Skin epidermis (tissue), 12 donors: Measurements from ENCODE around the gene CACNA1H.

ENCODE experiments used
- H3K27ac ChIP-seq, 21 experiments: fragments of 200-600 bp; sonication (generic) in 11 of 21; one replicate each; pipeline ENCODE4 v1.5.0; 2020; ENCODE audit warnings: mild to moderate bottlenecking in 3 of 21, inconsistent platforms in 2 of 21, moderate library complexity in 2 of 21
- H3K4me3 ChIP-seq, 7 experiments: fragments of 200-600 bp; sonication (generic) in 2 of 7; one replicate each; pipeline ENCODE4 v1.5.0; 2020; ENCODE audit warnings: inconsistent platforms in 2 of 7, mild to moderate bottlenecking in 2 of 7, moderate library complexity in 1 of 7

The CACNA1H gene

DNA sequence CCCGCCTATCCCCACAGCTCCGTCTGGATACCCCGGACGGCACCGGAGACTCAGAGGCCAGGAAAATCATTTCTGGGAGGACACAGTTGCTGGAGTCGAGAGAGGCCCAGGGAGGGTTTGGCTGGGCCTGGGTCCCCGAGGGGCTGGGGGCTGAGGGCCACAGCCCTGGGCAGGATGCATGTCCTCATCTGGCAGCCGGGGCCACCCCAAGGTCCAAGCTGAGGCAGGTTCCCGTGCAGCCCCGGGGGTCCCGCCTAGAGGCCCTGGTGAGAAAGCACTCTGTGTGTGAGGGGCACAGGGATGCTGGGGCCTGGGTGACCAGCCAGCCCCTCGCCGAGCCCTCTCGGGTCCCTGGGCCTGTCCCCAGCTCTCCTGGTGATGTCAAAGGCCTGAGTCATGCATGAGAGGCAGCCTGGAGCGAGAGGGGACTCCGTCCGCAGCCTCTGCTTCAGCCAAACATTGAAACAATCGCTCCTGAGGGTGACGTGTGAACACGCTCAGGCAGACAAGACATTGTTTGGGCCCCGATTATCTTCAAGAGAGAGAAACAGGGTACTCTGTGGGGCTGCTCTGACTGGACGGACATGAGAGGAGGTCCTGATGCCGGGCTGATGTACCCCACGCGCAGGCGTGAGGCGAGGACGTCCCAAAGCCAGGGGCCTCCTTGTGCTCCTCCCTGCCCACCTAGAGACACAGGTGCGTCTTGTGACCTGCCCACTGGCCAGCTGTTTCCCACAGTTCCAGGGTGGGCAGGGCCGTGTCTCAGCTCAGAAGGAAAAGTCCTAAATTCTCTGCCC, 31.1 kb upstream of the CACNA1H start:
- Histone ChIP-seq H3K4me3 (no peak overlapping the region), H3K27ac (no peak overlapping the region)

DNA sequence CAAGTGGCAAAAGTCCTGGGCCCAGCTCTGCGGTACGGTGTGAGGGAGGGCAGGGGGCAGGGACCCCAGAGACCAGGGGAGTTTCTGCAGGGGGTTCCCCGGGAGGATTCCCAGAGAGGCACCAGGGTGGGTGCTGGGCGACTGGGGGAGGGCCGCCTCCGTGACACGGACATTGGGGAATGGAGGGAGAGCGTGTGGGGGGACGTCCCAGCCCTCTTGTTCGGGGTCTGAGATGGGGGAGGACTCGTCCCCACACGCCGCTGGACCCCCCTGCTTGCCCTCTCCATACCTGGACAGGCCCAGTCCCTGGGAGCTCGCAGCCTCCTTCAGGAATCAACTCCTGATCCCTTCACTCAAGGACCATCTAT, 30.5 kb upstream of the CACNA1H start:
- Histone ChIP-seq H3K27ac (no peak overlapping the region), H3K4me3 (no peak overlapping the region)

DNA sequence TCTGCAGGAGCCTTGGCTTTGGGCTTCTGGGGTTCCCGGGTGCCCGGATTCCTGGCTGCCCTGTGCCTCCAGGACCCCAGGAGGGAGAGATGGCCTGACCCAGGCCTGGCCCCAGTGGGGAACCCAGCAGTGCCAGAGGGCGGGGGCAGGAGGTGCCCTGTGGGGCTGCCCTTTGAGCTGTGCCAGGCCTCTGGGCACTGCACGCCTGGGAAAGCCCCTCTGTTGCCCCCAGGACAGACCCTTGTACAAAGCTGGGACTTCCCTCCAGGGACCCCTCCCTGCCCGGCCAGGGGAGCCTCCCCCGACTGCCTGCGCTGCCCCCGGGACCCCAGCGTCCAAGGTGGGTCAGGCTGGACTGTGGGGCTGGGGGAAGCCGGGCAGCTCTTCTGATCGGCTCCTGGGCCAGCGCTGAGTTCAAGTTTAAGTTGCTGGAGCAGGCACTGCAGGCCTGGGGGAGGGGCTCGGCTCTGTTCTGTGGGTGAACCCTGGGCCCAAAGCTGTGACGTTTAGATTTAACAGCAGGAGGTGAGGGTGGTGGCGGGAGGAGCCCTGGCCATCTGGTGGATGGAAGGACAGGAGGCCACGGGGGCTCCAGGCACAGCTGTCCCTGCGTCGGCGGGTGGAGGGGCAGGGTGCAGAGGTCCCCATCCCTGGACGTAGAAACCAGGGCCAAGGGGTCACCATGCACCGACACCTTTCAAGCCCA, 29.2 kb upstream of the CACNA1H start:
- H3K4me3 ChIP-seq = no peak overlapping the region
- no peak overlapping the region for H3K27ac ChIP-seq

DNA sequence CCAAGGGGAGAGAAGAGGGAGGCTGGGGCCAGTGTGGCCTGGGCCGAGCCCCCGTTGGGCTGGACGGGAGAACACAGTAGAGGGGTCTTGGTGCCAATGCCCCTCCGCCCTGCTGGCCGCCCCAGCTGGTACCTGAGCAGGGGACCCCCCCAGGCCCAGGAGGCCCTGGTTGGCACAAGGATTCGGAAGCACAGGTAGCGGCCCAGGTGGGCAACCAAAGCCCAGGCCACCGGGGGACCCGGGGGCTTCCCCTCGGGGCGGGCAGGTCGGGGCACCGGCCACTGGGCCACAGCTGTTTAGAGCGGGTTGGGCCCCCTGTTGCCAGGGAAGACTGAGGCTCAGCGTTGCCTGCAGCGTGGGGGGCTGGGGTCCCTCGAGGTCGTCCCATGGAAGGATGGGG, 28.6 kb upstream of the CACNA1H start:
- H3K27ac ChIP-seq = no peak overlapping the region
- H3K4me3 ChIP-seq = no peak overlapping the region

DNA sequence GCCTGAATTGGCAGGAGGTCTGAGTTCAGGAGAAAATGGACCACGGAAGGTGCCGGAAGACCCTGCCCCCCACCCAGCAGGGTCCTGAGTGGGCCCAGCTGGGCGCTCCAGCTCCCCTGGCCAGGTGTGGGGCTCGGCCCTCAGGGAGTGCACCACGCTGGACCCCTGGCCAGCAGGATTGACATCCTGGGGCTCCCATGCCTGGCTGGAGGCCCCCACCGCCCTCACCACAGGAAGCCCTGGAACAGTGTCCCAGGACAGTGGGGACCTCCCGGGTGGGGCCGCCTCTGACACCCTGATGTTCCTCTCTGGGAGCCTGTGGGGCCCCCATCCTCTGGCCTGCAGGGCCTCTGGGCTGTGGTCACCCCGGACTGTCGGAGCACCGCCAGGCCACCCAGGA, 28.1 kb upstream of the CACNA1H start:
- H3K27ac ChIP-seq = no peak overlapping the region
- H3K4me3 ChIP-seq = no peak overlapping the region

DNA sequence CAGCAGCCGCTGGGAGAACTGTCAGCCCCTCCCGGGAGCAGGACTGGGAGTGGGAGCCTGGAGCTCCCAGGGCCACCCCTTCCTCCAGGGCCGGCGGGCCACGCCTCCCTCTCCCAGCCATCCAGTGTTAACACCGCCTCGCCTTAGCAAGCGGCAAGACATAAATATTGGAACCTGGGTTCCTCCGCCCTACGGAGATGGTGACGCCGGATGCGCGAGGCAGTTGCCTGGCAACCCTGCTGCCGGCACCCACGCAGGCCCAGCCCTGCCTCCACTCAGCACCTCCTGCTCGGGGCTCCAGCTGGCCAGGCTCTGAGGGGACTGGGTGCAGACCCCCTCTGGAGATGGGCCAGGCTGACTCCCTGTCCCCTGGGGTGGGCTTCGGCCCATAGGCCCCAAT, 27.4 kb upstream of the CACNA1H start:
- Histone ChIP-seq H3K27ac (no peak overlapping the region), H3K4me3 (no peak overlapping the region)

DNA sequence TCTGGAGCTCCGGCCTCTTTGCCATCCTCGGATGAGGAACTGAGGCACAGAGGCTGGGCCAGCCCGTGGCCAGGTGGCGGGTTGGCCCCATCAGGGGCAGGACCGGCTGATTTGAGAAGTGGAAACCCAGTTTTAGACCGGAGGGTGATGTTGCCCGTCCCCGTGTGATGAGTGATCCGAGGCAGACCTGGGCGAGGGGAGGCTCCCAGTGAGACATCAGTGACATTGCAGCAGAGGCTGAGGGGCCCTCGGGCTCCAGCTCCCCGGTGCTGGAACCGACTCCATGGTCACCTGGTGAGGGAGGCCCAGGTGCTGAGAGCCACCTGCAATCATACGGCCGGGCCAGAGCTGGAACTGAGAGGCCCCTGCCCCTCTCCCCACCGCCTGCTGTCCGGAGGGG, 26.9 kb upstream of the CACNA1H start:
- H3K27ac ChIP-seq = no peak overlapping the region
- no peak overlapping the region for H3K4me3 ChIP-seq

DNA sequence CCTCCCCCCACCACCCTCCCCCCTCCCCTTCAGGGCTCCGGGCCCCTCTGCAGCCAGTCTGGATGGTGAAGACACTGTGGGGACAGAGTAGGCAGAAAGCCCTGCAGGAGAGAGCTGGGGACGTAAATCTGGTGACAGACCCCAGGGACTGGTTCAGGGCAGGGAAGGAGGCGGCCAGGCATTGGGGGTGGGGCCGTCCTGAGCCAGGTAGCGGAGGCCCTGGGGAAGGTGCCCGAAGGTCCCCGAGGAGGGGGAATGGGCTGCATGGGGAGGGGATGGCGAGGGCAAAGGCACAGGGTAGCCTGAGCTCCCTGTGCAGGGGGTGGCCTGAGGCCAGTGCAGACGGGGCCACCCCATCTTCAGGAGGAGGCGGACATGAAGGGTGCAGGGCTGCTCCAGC, 26.3 kb upstream of the CACNA1H start:
- Histone ChIP-seq H3K4me3 (no peak overlapping the region), H3K27ac (no peak overlapping the region)

DNA sequence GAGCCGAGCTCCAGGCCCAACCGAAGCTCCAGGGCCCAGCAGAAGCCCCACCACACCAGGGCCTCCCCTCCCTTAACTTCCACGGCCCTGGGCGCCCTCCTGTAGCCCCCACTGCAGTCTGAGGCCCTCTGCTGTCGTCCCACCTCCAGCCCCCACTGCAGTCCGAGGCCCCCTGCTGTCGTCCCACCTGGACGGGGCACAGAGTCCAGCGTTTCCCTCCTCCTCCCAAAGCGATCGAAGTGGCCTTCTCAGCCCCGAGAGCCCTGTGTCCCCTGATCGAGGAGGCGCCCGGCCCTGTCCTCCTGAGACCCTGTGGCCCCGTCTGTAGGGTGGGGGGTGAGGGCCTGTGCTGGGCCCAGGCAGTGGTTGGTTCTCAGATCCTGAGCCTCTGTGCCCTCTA, 25.8 kb upstream of the CACNA1H start:
- no peak overlapping the region for H3K27ac ChIP-seq
- no peak overlapping the region for H3K4me3 ChIP-seq

DNA sequence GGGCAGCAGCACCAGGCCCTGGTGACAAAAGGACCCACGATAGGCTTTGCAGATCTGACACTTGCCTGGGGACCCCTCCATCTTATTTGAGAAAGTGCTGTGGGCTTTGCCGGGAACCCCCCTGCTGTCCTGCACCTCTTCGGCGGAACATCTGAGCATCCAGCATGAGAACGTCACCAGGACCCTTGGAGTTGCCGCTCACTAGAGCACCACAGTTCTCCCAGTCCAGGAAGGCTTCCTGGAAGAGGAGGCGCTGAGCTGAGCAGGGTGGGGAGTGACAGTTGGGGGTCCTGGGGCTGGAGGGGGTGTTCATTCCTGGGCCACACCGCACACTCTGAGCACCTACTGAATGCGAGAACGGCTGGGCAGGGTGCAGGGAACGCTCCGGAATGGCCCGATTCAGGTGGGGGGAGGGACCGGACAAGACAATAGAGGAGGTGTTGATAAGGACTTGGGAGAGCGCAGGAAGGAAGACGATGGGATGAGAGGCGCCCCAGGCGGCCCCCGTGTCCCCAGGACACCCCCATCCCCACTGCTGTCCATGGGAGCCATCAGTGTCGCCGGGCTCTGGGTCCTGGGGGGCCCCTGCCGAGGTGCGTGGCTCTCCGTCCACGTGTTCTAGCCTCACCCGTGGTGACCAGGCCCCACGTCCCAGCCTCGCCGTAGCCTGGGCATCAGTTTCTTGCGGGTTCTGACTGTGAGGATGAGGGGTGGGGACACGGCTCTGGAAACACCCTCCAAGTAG, 24.8 kb upstream of the CACNA1H start:
- H3K4me3 ChIP-seq = no peak overlapping the region
- no peak overlapping the region for H3K27ac ChIP-seq

DNA sequence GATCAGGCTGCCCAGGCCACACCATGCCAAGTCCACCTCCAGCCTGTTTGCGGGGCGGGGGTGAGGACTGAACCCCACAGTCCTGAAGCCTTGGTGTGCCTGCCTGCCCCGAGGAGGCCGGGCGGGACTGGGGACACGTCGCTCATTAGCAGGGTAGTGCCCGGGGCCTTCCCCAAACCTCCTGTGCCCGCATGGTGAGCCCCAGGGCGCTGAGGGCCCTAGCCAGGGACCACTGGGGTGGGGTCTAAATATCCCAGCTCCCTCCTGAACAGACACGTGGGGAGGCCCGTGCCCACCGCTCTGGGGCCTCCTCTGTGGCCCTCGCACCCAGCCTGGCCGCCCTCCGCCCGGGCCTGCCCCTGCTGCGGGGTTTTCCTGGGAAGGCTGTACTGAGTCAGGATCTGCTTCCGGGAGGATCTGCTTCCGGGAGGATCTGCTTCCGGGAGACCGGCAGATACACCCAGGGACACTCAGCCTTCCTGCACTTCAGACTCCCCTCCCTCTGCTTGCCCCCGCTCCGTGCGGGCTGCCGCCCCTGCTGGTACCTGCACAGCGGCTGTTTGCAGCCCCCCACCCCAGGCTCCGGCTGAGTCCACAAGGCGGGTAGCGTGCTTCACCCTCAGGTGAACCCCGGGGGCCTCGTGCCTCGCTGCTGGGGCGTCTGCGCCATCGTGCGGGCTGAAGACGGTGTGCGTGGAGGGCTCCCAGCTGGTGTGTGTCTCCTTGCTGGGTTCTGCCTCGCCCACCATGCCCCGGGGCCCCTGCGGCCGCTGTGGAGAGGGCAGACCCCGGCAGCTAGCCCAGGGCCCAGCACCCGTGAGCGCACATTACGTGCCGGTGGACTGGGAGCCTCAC, 23.6 kb upstream of the CACNA1H start:
- Histone ChIP-seq H3K4me3 (no peak overlapping the region), H3K27ac (no peak overlapping the region)

DNA sequence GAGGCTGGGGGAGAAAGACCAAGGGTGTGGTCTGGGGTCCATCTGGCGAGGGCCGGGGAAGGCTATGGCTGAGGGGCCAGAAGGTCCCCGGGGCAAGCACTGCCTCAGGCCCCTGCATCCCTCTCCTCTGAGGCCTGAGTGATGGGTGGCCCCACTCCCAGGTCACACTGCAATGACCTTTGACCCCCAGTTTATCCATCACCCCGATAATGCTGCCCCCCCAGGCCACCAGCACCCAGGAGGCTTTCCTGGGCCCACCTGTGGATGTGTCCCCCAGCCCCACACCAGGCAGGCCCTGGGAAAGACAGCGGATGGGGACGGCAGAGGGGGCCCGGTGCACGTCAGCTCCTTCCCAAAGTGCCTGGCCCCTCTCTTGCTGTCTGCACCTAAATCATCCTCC, 22.5 kb upstream of the CACNA1H start:
- Histone ChIP-seq H3K4me3 (no peak overlapping the region), H3K27ac (no peak overlapping the region)

DNA sequence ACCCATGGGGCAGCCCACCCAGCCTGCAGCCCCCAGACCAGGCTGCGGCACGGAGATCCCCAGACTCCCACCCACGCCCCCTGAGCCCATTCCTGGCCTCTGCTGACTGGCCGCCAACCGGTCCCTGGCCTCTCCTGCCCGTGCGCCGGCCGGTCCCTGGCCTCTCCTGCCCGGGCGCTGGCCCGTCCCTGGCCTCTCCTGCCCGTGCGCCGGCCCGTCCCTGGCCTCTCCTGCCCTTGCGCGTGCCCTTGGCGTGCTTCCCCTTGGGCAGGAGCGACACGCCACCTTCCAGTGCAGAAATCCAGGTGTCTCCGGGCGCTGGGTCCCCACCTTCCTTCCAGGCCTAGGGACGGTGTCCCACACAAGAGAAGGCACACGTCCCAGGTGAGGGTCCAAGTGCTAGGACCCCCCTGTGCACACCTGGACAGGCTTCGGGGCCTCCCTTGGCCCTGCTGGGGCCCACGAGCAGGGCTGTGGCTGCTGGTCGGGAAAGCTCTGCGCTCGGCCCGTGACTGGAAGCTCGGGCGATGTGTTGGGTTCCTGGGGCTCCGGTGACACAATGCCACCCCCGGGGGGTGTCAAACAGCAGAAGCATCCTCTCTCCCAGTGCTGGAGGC, 21.4 kb upstream of the CACNA1H start:
- Histone ChIP-seq H3K4me3 (no peak overlapping the region), H3K27ac (no peak overlapping the region)

DNA sequence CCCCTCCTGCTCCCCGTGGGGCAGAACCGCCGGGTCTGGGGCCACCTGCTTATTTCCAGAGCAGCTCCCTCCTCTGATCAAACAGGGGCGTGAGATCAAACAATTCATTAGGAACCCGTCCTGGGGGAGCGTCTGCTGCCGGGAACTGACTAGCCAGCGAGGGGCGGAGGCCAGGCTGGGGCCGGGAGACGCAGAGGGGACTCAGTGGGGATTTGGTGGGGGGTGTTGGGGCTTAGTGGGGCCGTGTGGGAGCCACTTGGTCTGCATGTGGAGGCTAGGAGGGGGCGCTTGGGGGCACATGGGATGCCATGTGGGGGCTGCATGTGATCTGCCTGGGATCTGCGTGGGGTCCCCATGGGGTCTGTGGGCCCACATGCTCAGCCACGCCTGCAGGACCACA, 20.5 kb upstream of the CACNA1H start:
- Histone ChIP-seq H3K27ac (no peak overlapping the region), H3K4me3 (no peak overlapping the region)

DNA sequence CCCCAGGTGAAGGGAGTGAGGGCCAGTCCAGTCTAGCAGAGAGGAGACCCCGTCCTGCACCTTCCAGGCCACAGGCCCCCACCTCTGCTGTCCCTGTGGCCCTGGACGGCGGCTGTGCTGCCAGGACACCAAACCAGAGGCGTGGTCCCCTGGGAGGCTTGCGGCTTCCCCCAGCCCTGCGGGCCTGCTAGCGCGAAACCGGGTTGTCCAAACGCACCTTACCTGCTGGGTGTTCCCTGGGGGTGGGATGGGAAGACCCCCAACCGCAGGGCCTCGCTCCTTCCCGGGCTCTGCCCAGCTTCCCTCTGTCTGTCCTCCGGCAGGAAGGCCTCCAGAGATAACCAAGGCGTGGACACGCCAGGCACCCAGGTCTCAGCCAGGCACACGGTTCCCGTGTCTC, 19.6 kb upstream of the CACNA1H start:
- H3K4me3 ChIP-seq = no peak overlapping the region
- H3K27ac ChIP-seq = no peak overlapping the region

DNA sequence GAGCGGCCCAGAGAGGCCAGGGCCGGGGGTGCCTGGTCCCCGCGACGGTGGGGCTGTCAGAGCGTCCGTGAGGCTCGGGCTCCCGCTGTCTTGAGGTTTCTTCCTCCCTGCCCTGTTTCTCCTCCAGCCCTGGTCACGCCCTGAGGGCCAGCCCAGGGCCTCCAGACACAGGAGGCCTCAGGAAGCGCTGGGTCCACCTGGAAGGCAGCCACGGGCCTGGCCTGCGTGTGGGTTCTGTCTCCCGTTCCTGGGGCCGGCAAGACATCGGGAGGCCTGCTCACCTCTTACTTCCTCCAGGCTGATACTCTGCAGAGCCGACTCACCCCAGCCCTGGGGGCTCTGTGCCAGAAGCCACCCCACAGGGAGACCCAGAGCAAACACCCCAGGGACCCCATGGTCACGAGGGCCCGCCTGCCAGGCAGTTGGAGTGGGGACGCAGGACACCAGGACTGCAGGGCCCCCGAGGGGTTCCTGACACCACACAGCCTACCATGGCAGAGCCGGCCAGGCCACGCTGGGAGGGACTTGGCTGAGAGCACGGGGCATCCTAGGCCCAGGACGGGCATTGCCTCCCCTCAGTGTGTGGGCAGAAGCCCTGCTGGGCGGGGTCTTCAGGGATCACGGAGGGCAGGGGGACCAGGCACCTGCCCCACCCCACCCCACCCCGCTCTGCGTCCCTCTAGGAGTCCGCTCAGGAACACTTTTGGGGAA, 18.9 kb upstream of the CACNA1H start:
- Histone ChIP-seq H3K4me3 (no peak overlapping the region), H3K27ac (no peak overlapping the region)

DNA sequence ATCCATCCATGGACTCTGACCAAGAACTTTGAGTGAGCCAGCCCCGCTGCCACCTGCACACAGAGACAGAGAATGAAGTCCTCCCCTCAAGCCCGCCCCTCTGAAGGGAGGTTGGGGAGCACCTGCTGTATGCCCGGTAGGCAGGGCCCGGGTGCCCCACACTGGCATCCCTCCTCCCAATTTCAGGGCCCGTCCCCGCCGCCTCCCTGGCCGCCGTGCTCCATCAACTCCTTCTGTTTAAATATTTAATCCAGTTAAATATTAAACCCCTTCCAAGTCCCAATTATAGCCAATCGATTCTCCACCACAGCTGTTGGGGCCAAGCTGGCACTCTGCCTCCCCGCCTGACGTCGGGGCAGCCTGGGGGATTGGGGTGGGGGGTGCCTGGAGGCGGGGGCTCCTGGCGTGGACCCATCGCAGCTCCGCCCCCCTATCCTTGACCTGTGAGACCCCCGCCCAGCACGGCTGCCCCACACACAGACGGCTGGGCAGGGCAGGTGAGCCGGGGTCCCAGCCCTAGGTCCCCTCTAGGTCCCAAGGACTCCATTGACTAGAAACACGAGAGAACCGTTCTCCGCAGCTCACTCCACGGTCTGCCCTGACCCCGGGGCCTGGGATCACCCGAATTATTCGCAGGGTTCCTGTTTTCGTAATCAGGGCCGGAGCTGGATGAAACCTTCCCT, 18.0 kb upstream of the CACNA1H start:
- Histone ChIP-seq H3K27ac (no peak overlapping the region), H3K4me3 (no peak overlapping the region)

DNA sequence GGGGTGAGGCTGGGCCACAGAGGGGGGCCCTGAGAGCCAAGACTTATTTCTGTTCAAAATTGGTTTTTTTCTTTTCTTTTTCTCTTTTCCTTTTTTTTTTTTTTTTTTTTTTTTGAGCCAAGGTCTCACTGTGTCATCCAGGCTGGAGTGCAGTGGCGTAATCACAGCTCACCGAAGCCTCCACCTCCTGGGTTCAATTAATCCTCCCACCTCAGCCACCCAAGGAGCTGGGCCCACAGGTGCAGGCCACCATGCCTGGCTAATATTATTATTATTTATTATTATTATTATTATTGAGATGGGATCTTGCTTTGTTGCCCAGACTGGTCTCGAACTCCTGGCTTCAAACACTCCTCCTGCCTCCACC, 17.5 kb upstream of the CACNA1H start:
- H3K27ac ChIP-seq = no peak overlapping the region
- H3K4me3 ChIP-seq = no peak overlapping the region

DNA sequence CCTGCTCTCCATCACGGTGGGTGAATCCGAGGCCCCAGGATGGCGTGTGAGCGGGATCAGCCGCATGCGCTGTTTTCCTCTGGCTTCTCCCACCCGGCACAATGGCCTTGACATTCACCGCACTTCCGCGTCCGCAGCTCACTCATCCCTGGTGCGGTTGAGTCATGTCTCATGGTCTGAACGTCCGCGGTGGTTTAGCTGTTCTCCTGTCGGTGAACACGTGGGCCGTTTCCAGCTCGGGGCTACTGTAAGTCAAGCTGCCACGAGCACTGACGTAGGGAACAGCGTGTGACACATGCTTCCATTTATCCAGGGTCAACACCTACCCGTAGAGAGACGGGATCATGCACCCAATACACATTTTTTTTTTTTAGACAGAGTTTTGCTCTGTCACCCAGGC, 15.3 kb upstream of the CACNA1H start:
- no peak overlapping the region for H3K27ac ChIP-seq
- no peak overlapping the region for H3K4me3 ChIP-seq
